NK-92 treated with Interleukin-12 subunit alpha and Interleukin-12 subunit beta, amount 100 ng/mL, for 24 hours (cell line): ENCODE data around the gene NUBPL.
"Not testable (repeated sequence)": the region's sequence is repeated elsewhere in the genome, so short reads cannot be mapped to it uniquely, and the experiment has no call there.

Source experiments
- DNase-seq: peaks from one replicate; lab custom pipeline; 2025; lab: John Stamatoyannopoulos, UW

Gene NUBPL

DNA sequence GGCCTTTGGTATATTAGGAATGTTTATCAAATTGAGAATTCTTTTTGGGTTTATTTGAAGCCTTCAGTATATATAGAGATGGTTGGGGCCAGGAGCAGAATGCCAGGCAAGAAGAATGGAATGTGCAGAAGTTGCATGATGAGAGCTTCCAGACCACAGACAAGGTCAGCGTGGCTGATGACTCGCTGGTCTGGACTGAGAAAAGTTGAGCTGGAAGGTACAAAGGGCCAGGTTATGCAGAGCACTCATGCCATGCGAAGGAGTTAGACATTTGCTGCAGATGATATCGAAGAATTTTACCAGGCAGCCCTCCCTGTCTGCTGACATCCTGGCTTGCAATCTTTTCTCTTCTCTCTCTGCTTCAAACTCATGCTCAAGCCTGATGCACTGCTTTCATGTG is 319.7 kb downstream of the NUBPL start:
- DNase-seq: no peak

DNA sequence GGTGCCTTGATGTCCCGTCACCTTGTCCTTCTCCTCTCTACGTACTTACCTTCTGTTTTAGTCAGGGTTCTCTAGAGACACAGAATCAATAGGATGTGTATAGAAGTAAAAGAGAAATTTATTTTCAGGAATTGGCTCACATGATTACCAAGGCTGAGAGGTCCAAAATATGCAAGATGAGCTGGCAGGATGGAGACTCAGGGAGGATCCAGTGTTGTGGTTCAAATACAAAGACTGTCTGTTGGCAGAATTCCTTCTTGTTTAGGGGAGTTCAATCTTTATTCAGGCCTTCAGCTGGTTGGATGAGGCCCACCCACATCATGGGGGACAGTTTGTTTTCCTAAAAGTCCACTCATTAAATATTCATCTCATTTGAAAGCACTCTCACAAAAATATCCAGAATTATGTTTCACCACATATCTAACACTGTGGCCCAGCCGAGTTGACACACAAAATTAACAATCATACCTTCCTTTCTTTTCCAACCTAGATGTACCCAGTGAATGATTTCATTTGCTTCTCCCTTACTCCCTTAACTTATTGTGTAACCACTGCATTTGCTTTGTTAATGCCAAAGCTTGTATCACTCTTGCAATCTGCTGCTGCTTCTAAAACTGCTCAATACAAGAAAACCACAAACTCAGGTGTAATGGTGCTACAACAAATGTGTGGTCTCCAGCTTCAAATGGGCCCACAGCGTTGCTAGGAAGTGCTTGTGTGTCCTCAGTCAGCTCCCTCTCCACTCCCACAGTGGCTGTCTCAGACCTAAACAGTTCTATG is 320.5 kb downstream of the NUBPL start:
- DNase-seq: no peak

DNA sequence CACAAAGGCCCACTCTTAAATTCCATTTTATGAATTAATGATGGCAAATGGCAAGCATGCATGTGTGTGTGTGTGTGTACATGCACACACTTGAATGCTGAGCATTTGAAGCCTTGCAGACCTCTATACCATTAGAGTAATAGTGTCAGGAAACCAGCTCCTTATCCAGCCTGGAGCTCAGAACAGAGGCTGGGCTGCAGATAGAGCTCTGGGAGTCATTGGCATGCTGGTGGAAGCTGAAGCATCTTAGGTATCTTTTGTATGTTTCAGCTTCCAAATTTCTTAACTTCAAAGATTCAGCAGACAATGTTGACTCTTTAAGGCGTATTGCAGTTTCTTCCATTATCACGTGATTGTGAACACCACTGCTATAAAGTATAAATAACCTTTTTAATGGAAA is 323.0 kb downstream of the NUBPL start:
- DNase-seq: no peak

DNA sequence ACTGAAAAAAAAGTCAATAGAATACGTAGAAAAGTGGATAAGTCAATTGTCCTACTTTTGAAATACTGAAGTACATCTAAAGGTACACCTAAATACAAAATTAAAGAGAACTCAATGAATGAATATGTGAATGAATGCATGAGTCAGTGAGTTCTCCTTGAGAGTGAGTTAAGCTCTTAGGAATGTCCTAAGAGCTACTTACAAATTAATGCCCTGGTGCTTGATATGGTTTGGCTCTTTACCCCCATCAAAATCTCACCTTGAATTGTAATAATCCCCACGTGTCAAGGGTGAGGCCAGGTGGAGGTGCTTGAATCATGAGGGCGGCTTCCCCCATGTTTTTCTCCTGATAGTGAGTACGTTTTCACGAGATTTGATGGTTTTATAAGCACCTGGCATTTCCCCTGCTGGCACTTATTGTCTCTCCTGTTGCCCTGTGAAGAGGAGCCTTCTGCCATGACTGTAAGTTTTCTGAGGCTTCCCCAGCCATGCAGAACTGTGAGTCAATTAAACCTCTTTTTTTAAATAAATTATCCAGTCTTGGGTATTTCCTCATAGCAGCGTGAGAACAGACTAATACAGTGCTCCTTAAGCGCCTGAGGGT is 323.7 kb downstream of the NUBPL start:
- no peak for DNase-seq

DNA sequence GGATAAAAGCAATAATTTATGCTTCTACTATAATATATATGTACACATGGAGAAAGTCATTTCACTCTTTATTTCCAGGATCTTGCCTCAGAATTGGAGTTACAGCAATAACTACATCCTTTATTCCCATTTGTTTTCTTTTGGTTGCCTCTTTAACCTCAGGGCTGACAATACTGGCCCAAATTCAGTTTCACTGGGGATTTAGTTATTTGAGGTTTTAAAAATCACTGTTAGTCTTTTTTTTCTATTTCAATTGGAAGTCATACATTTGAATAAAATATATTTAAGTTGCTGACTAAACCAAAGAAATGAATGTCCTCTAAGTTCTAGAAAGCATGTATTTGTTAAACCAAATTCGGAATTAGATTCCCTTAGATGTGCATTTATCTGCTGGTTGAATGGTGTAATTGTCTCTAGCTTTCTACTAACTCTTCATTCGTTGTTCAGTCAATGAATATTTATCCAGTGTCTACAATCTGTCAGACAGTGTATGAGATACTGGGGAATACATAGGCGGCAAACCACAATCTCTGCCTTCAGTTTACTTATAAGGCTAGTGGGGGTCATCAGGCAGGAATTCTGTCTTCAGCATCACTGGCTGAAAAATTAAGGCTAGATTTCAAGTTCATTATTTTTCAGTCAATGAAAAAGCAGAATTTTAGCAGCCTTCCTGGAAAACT is 325.1 kb downstream of the NUBPL start:
- no peak for DNase-seq

DNA sequence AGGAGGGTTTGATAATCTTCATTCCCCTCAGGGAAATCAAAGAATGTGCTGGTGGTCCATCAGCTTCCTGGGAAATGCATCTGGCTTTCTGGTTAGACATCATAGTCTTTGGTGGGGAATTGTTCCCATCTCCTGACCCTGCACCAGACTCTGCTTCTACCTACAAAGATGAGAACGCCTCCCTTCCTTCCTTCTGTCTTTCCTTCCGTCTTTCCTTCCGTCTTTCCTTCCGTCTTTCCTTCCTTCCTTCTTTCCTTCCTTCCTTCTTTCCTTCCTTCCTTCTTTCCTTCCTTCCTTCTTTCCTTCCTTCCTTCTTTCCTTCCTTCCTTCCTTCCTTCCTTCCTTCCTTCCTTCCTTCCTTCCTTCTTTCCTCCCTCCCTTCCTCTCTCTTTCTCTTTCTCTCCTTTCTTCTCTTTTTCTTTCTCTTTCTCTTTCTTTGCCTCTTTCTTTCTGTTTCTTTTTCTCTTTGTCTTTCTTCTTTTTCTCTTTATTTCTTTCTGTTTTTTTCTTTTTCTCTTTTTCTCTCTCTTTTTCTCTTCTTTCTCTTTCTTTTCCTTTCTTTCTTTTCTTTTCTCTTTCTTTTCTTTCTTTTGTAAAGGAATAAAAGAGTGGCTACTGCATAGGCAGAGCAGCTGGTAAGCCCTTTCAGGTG is 326.9 kb downstream of the NUBPL start:
- DNase-seq: no peak

DNA sequence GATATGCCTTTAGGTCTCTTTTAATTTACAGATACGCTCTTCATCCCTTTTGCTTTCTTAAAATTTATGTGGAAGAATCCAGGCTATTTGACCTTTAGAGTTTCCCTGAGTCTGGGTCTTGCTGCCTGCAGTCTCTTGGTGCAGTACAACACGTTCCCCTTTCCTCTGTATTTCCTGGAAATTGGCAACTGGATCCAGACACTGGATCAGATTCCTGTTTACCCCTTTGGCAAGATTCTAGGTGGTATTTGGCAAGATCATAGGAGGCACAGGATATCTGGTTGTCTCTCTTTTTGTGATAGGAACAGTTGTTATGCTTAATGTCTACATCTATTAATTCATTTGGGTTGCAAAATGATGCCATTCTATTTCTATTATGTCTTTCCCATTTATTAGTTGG is 328.1 kb downstream of the NUBPL start:
- DNase-seq: no peak

DNA sequence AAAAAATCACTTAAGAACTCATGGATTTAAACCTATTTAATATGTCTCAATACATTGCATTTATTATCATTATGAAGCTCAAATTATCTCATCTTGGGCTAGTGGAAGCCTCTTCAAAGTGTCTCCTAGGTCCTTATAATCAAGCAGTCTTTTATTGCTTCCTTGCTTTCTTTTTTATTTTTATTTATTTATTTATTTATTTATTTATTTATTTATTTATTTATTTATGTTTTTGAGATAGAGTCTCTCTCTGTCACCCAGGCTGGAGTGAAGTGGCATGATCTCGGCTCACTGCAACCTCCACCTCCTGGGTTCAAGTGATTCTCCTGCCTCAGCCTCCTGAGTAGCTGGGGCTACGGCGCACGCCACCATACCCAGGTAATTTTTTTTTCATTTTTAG is 329.0 kb downstream of the NUBPL start:
- DNase-seq: not testable (repeated sequence)

DNA sequence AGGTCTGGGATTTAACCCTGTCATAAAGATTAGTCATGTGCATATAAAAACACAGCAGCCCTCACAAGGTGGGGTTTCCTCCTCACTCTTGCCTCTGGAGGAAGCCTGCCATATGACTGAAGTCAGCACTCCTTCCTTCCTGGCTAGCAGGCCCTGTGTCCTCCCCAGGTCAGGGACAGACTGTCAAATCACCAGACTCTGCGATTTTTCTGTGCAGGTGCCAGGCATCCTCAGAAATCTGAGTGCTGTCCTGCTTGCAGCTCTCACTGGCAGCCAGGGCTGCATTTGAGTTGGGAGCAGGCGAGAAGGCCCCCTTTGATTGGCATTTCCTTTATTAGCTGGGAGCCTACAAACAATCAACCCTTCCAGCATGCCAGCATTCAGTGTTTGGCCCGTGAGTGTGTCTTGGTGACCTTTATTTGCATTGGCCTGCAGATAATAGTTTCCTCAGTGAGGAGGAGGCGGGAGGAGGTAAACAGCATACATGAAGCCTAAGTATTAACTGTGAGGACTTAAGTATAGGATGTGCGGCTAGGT is 332.1 kb downstream of the NUBPL start:
- DNase-seq: no peak

DNA sequence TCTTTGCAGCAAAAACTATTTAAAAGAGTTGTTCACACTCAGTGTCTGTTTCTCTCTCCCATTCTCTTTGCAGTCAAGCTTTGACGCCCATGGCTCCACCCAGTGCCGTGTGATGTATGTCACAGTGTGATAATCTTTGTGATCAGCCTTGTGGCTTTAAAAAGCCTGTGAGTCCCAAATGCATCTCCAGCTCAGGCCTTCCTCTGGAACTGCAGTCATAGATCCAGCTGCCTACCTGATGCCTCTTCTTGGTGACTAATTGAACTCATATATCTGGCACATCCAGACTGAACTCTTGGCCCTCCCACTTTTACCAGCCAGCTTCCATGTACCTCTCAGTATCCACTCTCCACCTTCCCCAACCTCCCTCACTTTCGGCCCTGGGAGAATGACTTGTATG is 333.1 kb downstream of the NUBPL start:
- no peak for DNase-seq

DNA sequence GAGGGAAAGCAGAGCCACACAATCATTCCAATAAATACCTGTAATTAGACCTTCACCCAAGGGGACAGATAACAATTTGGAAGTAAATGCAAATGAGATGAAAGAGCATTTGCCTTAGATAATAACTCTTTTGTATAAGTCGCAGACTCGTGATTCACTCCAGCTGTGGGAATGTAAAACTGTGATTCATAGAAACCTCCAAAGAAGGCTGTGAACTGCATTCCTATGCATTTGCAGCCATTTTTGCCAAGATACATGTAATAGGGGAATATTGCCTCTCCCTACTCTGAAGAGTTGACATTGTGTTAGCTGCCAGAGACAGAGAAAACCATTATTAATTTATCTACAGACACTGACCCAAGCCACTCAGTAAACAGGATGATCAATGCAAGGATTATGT is 334.0 kb downstream of the NUBPL start:
- no peak for DNase-seq

DNA sequence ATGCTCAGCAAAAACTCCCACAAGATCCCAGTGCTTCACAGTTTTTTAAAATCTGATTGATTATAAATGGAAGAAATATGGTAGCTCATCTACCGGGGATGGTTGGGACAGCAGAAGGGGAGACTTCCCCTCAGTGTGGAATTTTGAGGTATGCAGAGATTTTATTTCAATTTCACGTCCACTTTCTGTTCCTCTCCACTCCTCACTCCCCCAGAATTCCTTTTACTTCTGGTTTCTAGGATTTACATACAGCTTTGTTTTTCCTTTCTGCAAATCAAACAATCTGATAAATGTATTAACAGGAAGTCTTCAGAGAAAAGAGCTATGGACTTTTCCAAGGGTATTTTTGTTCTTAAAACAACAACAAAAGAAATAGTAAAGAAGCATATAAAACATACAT is 334.4 kb downstream of the NUBPL start:
- DNase-seq: no peak

DNA sequence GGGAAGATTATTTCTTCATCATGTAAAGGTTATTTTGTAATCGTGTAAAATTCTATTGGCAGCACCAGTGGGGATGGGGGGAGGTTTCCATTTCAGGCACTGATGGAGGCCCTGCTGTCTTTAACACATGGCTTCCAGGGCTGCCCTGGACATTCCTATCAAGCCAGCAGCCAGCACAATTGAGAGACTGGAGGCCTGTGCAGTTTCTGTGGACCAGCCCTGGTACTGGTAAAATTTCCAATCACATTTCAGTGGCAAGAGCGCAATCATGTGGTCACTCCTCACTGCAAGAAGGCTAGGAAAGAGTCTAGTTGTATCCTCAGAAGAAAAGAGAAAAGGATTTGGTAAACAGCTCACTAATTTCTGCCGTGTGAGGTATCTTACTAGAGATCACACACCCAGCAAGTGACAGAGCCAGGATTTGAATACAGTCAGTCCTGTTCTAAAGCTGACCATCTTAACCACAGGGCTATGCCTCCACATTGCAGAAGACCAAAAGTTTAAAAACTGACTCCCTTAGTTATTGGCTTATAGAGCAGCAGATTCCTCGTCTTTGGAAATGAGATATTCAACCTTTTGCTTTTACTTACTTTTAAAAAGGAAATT is 336.5 kb downstream of the NUBPL start:
- no peak for DNase-seq

DNA sequence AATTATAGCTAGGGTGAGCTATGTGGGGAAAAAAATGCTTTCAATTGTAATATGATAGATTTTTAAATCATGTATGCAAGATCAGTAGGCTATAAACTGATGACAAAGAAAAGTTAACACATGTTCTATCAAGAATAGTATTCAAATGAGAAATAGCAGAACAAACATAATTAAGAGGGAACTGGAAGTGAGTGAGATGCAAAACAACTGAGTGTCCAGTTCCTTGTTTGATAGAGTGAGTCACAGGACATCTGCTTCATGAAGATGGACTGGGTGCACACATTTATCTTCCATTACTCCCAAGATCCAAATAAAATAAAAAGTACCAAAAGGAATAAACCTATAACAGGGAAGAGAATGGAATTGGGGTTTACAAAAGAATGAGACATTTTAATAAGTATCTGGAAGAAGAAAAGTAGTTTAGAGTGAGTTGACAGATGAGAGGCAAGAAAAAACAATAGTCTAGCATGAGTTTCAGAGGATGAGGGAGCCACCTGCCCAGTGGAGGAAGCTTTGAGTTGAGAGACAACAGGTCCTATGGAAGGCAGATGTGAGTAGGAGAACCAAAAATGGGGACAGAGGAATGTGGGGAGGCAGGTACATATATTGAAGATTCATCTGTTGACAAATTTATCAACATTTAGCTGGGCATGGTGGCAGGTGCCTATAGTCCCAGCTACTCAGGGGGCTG is 337.8 kb downstream of the NUBPL start:
- no peak for DNase-seq

DNA sequence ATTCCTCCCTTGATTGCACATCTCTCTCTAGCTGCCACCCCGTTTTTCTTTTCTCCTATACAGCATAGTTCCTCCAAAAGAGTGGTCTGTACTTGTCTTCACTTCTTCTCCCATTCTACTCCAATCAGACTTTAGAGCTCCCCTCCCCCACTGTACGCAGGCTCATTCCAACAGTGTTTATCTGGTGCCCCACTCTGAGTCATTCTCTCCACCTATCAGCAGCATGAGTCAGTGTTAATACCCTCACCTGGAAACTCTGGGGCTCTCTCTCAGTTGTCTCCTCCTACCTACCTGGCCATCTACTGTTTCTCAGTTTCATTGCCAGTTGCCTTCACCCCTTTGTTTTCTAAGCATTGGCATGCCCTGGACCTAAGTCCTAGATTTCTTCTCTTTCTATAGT is 340.8 kb downstream of the NUBPL start:
- no peak for DNase-seq

DNA sequence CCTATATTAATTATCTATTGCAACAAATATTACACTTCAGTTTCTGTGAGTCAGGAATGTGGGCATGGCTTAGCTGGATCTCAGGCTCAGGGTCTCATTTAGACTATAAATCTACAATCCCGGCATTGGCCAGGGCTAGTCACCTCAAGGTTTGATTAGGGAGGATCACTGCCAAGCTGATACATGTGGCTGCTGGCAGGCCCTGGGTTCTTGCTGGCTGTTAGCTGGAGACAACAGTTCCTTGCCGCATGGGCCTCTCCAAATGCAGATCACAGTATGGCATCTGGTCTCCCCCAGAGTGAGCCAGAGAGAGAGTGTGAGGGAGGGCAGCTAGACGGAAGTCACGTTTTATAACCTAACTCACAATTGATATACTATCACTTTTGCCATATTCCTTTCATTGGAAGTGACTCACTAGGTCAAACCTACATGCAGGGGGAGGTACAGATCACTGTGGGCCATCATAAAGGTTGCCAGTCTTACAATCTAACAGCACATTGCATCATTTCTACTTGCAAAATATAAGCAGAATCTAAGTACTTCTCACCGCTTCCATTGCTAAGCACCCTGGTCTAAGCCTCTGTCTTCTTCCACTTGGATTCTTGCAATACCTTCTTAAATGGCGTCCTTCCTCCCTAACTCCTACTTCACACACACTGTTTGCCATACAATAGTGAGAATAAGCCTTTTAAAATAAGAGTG is 341.9 kb downstream of the NUBPL start:
- DNase-seq: no peak

DNA sequence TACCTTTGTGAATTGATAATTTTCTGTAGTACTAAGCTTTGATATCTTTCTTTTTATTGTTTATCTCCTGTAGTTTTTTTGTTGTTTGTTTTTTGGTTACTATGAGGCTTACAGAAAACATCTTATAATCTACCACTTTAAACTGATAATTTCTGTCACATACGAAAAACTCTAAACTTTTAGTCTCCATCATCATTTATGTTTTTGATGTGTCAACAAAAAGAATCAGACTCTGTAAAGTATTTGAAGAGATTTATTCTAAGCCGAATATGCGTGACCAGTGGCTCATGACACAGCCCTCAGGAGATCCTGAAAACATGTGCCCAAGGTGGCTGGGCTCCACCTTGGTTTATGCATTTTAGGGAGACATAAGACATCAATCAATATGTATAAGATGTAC is 348.8 kb downstream of the NUBPL start:
- DNase-seq: no peak
